ENCODE measurements around the gene PRMT6.

PRMT6 gene

DNA sequence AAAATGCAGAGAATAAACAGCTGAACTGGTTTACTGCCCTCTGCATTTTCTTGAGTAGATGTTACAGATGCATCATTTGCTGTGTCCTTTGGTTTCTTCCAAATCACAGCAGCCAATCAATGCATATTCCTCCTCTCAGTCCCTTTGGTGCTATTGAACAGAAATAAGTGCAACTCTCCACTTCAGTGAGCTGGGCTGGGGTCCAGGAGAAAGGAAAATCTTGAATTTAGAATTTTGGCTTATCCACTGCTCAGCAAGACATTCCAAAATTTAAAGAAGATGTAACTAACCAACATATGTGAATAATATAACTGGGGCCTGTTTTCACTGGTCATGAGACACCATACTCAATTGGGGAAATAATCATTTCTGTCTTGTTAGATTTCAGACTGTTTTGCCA lies 39.2 kb downstream of the PRMT6 start:
- DNase-seq: no peak

DNA sequence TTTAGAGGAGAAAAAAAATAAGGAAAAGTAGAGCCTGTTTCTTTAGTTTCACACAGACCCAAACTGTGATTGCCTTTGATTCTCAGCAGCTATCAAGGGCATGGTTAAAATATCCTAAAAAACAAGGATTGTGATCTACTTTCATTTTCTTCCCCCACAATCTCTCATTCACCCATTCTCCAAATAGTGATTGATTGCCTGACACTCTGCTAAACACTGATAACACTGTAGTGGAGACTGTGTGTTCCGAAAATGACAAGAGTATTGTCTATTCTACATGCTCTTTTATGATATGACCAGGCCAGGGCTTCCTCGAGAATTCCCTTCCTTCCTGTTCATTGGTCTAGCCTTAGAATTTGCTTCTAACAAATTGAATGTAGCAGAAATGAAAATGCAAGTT lies 40.2 kb downstream of the PRMT6 start:
- no peak for DNase-seq

DNA sequence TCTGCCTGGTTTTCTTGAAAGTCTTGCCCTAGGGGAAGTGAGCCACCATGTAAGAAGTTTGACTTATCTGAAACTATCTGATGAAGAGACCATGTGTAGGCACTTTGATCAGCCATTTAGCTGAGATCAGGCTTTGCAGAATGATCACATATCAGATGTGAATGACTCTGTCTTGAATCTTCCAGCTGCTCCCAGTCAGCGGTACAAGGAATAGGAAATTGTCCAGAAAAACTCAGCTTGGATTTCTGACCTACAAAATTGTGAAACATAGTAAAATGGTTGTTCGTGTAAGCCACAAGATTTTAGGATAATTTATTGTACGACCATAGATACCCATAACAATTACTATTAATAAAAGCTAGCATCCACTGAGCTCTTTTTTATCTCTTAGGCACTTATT lies 42.5 kb downstream of the PRMT6 start:
- DNase-seq: no peak

DNA sequence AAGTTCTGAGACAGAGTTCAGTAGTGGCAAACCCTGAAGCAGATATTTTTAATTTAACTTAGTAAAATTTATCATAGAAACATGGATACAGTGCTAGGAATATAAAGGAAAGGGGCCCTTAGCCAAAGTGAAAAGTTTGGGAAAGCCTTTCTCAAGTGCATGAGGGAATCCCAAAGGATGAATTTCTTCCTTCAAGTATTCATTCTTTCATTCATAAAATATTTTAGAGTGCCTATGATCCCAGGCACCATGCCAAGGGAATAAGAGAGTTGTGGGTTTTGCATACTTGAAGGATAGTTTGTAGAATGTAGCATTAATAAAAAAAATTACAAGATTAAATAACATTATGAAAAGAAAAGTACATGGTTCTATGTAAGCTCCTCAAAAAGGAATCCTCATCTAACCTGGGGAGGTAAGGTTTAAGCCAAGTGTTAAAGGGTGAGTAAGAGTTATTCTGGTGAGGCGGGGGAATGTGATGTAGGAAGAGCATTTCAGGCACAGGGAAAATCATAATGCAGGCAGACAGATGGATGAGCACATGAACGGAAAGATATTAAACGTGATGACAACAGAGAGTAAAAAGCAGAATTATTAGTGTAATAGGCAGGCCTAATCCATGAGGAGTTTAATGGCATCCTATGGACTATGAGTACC lies 44.0 kb downstream of the PRMT6 start:
- DNase-seq: no peak

DNA sequence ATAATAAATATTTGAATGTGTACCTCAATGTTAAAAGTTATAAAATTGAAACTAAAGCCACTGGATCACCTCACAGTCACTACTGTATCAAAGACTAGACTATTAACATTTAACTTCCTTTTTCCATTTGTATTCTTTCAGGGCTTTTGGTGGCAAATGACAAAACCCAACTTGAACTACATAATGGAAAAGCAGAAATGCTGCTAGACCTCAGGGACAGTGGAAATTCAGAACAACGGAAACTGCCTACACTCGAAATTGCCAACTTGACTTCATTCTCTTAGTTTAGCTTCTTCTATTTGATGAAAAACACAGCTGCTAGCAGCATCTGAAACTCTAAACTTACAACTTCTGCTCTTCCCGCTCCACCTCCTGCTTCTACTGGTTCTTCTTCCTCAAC lies 49.4 kb downstream of the PRMT6 start:
- DNase-seq: no peak

Measured in NCI-H2029 treated with DMSO at 0.1 percent for 48 hours (cell line).